HL-60 (cell line): ENCODE data around the gene HYAL3.

Experiments
- DNase-seq, 2 experiments: peaks; one replicate each; pipeline ENCODE4 v3.0.0-alpha.2; 2010 to 2020; ENCODE audit warnings: low read depth in 1 of 2, low spot score in 1 of 2
- H3K27ac ChIP-seq: fragments of 250-450 bp; sonication (Bioruptor Pico); replicated peaks from 2 replicates; pipeline ENCODE4 v1.5.1; 2020; ENCODE audit warnings: mild to moderate bottlenecking, moderate library complexity
- H3K27me3 ChIP-seq: fragments of 250-450 bp; sonication (Bioruptor Pico); 2 replicates; pipeline ENCODE4 v1.5.1; 2021; ENCODE audit warnings: mild to moderate bottlenecking, moderate library complexity; ENCODE audit not compliant: insufficient read depth, poor library complexity, severe bottlenecking
- H3K4me3 ChIP-seq: replicated peaks from 2 replicates; pipeline ENCODE4 v1.5.1; 2011; ENCODE audit warnings: mild to moderate bottlenecking, control low read depth, low read length; ENCODE audit not compliant: insufficient read depth
- GABPA ChIP-seq: IDR thresholded peaks from 2 replicates; pipeline ENCODE4 v1.6.1; 2012; ENCODE audit warnings: low read depth
- POLR2AphosphoS5 ChIP-seq: IDR thresholded peaks from 2 replicates; pipeline ENCODE4 v1.6.1; 2012; ENCODE audit warnings: low read depth
- SPI1 ChIP-seq: IDR thresholded peaks from 2 replicates; pipeline ENCODE4 v1.6.1; 2012; ENCODE audit warnings: low read depth, mild to moderate bottlenecking, borderline replicate concordance
- TF ChIP-seq, protein P1 (sequence below): IDR thresholded peaks from 2 replicates; pipeline ENCODE4 v1.6.1; 2012; ENCODE audit warnings: low read depth; ENCODE audit not compliant: insufficient replicate concordance
- TF ChIP-seq, protein P2 (sequence below): IDR thresholded peaks from one replicate; pipeline ENCODE4 v1.5.1; 2011; ENCODE audit warnings: low read length, control low read depth, inconsistent platforms; ENCODE audit not compliant: insufficient read depth

HYAL3 gene

DNA sequence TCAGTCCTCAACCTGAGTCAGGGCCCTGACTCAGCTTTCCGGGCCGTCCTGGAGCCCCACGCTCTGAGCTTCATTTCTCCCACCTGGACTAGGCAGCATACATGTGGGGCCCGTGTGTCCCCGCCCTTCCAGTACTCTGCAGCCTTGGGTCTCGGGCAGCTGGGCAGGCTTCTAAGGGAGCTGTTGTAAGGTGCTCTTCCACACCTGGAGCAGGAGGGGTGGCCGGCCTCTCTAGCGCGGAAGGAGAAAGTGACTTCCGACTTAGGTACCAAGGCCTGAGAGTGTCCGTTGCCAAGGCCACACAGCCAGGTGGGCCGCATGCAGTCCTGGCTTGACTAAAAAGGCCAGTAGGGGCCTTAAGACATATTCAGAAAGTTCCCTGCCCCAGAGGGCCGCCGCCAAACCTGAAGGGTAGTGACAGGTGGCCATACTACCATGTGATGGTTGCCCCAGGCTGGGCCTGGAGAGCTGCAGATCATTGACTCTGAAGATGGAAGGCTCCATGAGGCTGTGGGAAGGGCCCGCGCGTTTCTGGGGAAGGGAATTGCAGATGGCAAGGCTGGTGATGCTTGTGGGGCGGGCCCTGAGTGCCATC is 39.7 kb downstream of the HYAL3 start:
- H3K27ac ChIP-seq: no peak overlapping the region
- no peak for DNase-seq
- H3K27me3 ChIP-seq: no peaks in the 10 kb centered on the region
- TF ChIP-seq, protein P1, sequence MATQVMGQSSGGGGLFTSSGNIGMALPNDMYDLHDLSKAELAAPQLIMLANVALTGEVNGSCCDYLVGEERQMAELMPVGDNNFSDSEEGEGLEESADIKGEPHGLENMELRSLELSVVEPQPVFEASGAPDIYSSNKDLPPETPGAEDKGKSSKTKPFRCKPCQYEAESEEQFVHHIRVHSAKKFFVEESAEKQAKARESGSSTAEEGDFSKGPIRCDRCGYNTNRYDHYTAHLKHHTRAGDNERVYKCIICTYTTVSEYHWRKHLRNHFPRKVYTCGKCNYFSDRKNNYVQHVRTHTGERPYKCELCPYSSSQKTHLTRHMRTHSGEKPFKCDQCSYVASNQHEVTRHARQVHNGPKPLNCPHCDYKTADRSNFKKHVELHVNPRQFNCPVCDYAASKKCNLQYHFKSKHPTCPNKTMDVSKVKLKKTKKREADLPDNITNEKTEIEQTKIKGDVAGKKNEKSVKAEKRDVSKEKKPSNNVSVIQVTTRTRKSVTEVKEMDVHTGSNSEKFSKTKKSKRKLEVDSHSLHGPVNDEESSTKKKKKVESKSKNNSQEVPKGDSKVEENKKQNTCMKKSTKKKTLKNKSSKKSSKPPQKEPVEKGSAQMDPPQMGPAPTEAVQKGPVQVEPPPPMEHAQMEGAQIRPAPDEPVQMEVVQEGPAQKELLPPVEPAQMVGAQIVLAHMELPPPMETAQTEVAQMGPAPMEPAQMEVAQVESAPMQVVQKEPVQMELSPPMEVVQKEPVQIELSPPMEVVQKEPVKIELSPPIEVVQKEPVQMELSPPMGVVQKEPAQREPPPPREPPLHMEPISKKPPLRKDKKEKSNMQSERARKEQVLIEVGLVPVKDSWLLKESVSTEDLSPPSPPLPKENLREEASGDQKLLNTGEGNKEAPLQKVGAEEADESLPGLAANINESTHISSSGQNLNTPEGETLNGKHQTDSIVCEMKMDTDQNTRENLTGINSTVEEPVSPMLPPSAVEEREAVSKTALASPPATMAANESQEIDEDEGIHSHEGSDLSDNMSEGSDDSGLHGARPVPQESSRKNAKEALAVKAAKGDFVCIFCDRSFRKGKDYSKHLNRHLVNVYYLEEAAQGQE: no peak
- TF ChIP-seq, protein P2, sequence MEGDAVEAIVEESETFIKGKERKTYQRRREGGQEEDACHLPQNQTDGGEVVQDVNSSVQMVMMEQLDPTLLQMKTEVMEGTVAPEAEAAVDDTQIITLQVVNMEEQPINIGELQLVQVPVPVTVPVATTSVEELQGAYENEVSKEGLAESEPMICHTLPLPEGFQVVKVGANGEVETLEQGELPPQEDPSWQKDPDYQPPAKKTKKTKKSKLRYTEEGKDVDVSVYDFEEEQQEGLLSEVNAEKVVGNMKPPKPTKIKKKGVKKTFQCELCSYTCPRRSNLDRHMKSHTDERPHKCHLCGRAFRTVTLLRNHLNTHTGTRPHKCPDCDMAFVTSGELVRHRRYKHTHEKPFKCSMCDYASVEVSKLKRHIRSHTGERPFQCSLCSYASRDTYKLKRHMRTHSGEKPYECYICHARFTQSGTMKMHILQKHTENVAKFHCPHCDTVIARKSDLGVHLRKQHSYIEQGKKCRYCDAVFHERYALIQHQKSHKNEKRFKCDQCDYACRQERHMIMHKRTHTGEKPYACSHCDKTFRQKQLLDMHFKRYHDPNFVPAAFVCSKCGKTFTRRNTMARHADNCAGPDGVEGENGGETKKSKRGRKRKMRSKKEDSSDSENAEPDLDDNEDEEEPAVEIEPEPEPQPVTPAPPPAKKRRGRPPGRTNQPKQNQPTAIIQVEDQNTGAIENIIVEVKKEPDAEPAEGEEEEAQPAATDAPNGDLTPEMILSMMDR: no peak
- no peak for TF ChIP-seq POLR2AphosphoS5
- no peak overlapping the region for H3K4me3 ChIP-seq

DNA sequence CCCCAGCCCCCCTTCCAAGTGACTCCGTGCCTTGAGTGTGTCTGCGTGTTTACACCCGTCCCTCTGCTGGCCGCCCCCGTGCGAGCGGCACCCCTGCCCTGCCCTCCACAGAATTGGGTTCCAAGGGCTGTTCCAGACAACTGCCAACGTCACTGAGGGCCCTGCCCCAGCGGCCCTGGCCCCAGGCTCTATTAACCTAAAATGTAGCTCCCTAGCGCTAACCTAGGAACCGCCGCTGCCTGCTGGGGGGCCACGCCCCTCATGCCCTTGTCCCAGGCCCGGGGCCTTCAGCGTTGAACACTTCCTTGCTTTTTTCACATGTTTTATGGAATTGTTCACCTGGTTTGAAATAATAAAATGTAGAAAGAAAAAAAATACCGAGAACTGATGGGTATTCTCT is 40.2 kb downstream of the HYAL3 start:
- Histone ChIP-seq H3K4me3 (no peak overlapping the region), H3K27me3 (no peaks in the 10 kb centered on the region), H3K27ac (no peak overlapping the region)
- TF ChIP-seq, protein P2: no peak
- TF ChIP-seq, protein P1: no peak
- no peak for TF ChIP-seq SPI1
- no peak for TF ChIP-seq GABPA
- TF ChIP-seq POLR2AphosphoS5: no peak
- peak in 1 of 2 experiments; percentile 16 for DNase-seq

DNA sequence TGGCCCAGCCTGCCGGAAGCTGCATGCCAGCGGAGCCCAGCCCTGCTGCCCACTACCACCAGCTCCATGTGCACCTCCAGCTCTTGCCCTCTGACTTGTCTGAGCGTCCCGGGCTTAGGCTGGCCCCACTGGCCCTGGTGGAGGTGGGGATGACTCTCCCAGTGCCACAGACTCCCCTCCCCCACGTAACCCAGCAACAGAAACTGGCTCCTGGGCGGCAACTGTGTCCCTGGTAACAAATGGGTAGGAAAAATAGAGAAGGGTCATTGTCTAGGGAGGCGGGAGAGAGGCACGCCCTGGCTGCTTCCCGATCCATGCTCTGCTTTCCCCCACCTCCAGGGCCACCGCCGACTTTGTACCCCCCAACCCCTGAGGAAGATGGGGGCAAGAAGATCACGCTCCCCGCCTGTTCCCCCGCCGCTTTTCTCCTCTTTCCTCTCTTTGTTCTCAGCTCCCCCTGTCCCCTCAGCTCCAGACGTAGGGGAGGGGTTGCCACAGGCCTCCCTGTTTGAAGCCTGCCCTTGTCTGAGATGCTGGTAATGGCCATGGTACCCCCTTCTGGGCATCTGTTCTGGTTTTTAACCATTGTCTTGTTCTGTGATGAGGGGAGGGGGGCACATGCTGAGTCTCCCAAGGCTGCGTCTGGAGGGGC is 41.0 kb downstream of the HYAL3 start:
- H3K27me3 ChIP-seq: no peaks in the 10 kb centered on the region
- TF ChIP-seq GABPA: no peak
- H3K4me3 ChIP-seq: no peak overlapping the region
- H3K27ac ChIP-seq: no peak overlapping the region
- DNase-seq: no peak

DNA sequence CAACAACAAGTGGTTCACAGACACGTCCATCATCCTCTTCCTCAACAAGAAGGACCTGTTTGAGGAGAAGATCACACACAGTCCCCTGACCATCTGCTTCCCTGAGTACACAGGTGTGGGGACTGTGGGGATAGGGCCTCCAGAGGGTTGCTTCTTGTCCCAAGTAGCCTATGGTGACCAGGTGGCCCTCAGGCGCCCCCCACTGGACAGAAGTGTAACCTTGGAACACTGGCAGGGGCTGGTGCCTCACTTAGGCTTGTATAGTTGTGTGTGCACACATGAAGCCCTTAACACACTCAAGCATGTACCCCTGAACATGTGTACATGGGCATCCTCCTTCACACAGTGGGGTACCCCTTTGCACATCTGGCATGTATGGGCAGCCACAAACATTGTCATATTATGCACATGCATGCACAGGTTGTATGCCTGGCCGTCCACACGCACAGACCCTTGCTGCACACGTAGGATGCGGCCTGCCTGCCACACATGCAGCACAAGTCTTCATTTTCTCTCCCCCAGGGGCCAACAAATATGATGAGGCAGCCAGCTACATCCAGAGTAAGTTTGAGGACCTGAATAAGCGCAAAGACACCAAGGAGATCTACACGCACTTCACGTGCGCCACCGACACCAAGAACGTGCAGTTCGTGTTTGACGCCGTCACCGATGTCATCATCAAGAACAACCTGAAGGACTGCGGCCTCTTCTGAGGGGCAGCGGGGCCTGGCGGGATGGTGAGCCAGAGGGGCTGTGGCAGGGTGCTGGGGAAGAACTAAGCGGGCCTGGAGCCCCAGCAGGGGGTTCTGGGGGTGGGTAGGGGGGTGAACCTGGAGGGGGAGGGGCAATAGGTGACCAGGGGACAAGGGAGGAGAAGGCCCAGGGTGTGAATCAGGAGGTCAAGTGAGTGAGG is 42.0 kb downstream of the HYAL3 start:
- TF ChIP-seq POLR2AphosphoS5 (peak; percentile 39), GABPA (no peak), SPI1 (no peak)
- TF ChIP-seq, protein P1: no peak
- TF ChIP-seq, protein P2: peak; percentile 39
- H3K27me3 ChIP-seq: no peaks in the 10 kb centered on the region
- DNase-seq: peak; percentile 16 to 55
- no peak overlapping the region for H3K27ac ChIP-seq
- H3K4me3 ChIP-seq: no peak overlapping the region
